ENCODE measurements around the gene LIPC.
"Not testable (repeated sequence)": the region's sequence is repeated elsewhere in the genome, so short reads cannot be mapped to it uniquely, and the experiment has no call there.

LIPC gene

GRCh38 chr15:58589047-58589446, 157.3 kb downstream of the LIPC start:
- DNase-seq = no peak

GRCh38 chr15:58590236-58590635, 158.4 kb downstream of the LIPC start:
- DNase-seq = no peak

- no peak for DNase-seq
Observed at GRCh38 chr15:58590926-58591325, 159.1 kb downstream of the LIPC start.

GRCh38 chr15:58593870-58594269, 162.1 kb downstream of the LIPC start:
- no peak for DNase-seq

GRCh38 chr15:58594898-58595297, 163.1 kb downstream of the LIPC start:
- no peak for DNase-seq

GRCh38 chr15:58595516-58596263, 163.9 kb downstream of the LIPC start:
- DNase-seq = no peak

- DNase-seq = no peak
Observed at GRCh38 chr15:58597943-58598828, 166.4 kb downstream of the LIPC start.

GRCh38 chr15:58598829-58599210, 167.0 kb downstream of the LIPC start:
- DNase-seq = no peak

- DNase-seq = no peak
Observed at GRCh38 chr15:58602823-58603222, 171.0 kb downstream of the LIPC start.

GRCh38 chr15:58603927-58604326, 172.1 kb downstream of the LIPC start:
- not testable (repeated sequence) for DNase-seq

- DNase-seq = no peak
Observed at GRCh38 chr15:58604455-58604923, 172.7 kb downstream of the LIPC start.

- no peak for DNase-seq
Observed at GRCh38 chr15:58605931-58606530, 174.2 kb downstream of the LIPC start.

- no peak for DNase-seq
Observed at GRCh38 chr15:58606577-58607080, 174.8 kb downstream of the LIPC start.

- DNase-seq = peak; percentile 53
Observed at GRCh38 chr15:58608129-58608590, 176.4 kb downstream of the LIPC start.

- DNase-seq = peak; percentile 12
Observed at GRCh38 chr15:58608711-58609110, 176.9 kb downstream of the LIPC start.

GRCh38 chr15:58611731-58612676, 180.2 kb downstream of the LIPC start:
- no peak for DNase-seq

GRCh38 chr15:58616171-58616570, 184.4 kb downstream of the LIPC start:
- DNase-seq = no peak

Measured in fibroblast of skin of scalp (primary cell).